ENCODE data around the gene NPBWR2. TPM values are rescaled to one million over a fixed set of nuclear protein-coding genes. Genes with fewer than 3 reads are reported as not detected.
"Not testable (repeated sequence)": the region's sequence is repeated elsewhere in the genome, so short reads cannot be mapped to it uniquely, and the experiment has no call there.

NPBWR2 gene
- total RNA-seq, 1 donor from 2014 or later: not detected

DNA sequence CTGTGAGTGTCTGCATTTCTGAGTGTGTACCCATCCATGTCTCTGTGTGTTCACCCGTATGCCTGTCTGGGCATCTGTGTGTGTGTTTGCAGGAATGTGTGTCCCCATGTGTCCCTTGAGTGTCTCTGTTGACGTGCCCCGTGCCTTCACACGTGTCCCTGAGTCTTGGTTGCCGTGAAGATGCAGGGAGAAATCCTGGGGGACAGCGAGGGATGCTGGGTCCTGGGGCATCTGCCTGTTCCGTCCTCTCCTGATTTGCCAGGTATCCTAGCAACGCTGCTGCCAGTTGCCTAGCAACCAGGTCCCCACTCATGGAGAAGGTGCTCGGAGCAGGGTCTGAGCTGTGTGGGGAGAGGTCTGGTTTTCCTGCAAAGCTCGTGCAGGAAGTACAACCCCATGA lies 17.2 kb downstream of the NPBWR2 start:
- no peak for DNase-seq (ENCODE audit: extremely low read depth, low read depth, low spot score)

DNA sequence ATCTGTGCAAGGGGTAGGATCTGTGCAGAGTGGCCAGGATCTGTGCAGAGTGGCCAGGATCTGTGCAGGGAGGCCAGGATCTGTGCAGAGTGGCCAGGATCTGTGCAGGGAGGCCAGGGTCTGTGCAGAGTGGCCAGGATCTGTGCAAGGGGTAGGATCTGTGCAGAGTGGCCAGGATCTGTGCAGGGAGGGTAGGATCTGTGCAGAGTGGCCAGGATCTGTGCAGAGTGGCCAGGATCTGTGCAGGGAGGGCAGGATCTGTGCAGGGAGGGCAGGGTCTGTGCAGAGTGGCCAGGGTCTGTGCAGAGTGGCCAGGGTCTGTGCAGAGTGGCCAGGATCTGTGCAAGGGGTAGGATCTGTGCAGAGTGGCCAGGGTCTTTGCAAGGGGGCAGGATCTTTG lies 18.8 kb downstream of the NPBWR2 start:
- DNase-seq (ENCODE audit: extremely low read depth, low read depth, low spot score): not testable (repeated sequence)

DNA sequence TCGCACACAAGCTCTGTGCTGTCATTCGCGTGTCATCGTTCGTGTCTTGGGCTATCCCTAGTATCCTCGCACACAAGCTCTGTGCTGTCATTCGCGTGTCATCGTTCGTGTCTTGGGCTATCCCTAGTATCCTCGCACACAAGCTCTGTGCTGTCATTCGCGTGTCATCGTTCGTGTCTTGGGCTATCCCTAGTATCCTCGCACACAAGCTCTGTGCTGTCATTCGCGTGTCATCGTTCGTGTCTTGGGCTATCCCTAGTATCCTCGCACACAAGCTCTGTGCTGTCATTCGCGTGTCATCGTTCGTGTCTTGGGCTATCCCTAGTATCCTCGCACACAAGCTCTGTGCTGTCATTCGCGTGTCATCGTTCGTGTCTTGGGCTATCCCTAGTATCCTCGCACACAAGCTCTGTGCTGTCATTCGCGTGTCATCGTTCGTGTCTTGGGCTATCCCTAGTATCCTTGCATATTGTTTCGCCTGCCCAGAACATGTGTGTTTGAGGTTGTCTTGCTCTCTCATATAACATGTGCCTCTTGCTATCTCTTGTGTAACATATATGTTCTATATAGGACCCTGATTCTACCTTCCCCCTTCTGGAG lies 20.0 kb downstream of the NPBWR2 start:
- not testable (repeated sequence) for DNase-seq (ENCODE audit: extremely low read depth, low read depth, low spot score)

DNA sequence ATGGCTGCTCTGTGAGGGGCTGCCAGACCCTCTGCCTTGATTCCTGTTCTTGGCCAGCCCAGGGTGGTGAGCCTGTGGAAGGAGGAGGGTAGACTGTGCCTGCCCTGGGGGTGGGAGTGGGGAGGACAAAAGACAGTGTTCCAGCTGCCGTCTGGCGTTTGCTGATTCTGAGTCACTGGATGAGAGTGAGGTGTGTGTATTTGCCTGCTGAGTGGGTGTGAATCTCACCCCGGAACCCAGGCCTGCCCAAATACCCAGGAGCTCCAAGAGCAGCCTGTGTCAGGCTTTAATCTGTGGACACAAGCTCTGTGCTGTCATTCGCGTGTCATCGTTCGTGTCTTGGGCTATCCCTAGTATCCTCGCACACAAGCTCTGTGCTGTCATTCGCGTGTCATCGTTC lies 20.6 kb downstream of the NPBWR2 start:
- no peak for DNase-seq (ENCODE audit: extremely low read depth, low read depth, low spot score)

DNA sequence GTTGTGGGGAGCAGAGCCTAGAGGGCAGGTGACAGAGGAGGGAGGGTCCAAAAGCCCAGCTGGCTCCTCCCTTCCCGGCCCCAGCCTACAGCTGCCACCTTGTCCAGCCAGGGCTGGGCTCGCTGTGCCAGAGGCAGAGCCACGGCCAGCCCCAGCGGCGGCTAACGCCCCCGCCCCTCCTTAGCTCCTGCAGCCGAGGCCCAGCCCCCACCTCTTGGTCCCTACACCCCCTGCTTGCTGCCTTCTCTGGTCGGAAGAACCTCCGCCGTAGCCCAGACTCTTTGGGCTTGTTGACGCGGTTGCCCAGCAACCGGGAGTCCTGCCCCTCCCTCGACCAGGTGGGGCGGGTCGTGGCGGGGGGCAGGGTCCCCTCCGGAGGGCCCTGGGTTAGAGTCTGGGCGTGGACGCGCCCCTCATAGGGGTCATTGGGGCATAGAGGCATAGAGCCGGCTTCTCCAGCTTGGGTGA lies 22.6 kb downstream of the NPBWR2 start:
- DNase-seq (ENCODE audit: extremely low read depth, low read depth, low spot score): no peak

DNA sequence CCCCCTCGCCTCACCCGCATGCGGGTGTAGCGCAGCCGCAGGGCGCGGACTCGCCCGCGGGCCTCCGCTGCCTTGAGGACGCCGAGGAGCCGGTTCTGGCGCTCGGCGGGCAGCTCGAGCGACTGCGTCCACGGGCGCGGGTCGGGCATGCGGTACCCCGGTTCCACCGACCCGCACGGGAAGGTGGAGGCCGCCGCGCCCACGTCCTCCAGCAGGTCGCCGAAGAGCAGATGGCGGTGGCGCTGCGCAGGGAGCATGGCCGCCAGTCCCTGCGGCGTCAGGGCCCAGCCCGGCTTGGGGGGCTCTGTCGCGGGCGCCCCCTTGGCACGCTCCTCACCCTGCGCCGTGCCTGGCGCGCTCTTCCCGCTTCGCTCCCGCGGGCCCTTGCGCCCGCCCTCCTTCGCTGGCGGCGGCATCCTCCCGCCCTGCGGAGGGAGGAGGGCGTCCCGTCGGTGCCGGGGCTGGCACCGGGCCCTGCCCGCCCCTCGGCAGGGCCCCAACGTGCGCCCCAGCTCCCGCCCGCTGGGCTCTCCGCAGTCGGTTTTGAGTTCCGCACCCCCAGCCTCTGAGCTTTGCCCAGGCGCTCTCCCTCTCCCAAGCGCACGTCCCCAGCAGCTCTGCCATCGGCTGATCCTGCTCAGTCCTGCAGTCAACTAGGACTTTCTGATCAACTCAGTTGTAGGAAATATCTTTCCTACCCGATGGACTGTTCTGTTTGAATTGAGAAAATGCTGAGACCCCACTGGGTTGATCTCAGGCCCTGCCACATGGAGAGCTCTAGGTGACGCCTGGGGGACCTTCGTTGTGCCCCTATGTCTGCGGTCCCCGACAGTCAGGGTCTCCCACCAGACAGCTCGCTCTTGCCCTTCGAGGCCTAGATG lies 23.3 kb downstream of the NPBWR2 start, which contains the start of gene LKAAEAR1:
LKAAEAR1 (minus strand) TSS at position 595 of the 881 bp plus-strand sequence; CDS start at position 416, 179 bp downstream.
- no peak for DNase-seq (ENCODE audit: extremely low read depth, low read depth, low spot score)

DNA sequence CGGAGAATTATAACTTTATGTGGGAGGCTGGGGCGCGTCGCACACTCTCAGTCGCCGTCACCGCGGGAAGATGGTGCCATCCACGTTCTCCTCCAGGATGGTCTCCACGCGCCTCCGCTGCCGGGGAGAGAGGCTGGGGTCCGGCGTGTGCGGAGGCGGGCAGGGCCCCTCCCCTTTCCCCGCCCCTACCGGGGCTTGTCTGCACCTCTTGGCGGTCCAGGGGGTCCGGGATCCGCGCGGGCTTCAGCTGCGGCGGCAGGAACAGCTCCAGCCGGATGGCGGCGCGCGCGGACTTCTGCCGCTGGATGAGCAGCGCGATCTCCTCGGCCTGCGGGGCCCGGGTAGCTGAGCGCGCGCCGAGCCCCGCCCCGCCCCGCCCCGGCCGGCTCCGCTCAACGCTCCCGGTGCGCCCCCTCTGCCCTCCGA lies 24.0 kb downstream of the NPBWR2 start:
- DNase-seq (ENCODE audit: extremely low read depth, low read depth, low spot score): no peak

DNA sequence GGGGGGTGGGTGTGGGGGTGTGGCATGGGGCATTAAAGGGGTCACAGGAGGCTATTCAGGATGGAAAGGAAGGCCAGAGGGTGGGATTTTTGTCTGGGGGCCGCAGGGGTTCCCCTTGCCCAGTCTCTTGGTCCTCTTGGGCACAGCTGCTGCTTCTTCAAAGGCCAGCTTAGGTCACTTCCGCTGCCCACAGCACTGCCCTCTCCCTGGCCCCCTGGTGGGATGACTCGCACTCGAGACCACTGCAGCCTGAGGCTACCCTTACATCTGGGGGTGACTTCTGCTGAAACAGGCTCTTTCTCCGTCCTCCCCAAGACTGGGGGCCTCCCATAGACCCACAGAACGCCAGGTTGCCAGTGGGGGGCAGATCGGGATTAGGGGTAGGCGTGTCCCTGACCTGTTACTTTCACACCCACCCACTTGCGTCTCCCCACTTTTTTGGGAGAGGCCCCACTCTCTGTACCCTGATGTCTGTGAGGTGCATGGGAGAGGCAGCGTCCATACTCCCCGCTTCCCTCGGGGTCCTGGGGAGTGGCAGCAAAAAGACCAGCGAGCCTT lies 24.5 kb downstream of the NPBWR2 start:
- DNase-seq (ENCODE audit: extremely low read depth, low read depth, low spot score): no peak

DNA sequence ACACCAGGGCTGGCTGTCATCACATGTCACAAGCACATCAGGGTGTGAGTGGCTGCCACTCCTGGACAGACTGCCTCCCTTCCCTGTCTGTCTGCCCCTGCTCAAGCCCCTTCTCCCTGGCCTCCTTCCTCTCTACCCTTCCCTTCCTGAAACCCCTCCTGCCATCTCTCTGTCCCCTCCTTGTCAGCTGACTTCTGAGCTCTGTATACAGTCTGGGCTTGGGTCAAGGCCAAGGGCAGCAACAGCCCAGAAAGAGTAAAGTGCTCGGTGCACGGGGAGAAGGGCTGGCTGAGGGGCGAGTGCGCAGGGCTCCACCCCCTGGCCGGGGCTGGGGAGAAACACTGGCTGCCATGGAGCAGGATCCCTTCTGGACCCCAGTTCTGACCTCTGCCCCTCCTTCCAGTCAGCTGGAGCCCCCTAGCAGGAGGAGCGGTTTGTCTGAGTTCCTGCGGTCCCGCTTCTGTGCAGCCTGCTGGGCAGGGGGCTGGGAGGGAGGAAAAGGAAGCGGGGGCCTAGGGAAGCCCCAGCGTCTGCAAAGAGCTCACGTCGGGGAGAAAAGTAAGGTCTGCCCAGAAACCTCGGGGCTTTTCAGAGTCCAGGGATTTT lies 25.1 kb downstream of the NPBWR2 start:
- no peak for DNase-seq (ENCODE audit: extremely low read depth, low read depth, low spot score)

DNA sequence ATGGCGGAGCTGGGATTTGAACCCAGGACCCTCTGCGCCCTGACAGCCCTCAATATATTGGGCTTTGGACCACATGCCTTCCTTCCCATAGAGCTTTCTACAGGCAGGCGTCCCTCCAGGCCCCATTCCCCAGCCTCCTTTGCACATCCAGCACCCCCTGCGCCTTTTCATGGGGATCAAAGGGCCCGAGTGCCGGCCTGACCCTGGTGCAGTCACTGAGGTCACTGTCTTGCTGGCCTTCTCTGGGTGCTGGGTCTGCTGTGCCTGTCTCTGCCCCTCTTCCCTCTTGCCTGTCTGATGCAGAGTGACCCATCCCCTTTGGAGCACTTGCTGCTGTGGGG lies 25.8 kb downstream of the NPBWR2 start:
- no peak for DNase-seq (ENCODE audit: extremely low read depth, low read depth, low spot score)

DNA sequence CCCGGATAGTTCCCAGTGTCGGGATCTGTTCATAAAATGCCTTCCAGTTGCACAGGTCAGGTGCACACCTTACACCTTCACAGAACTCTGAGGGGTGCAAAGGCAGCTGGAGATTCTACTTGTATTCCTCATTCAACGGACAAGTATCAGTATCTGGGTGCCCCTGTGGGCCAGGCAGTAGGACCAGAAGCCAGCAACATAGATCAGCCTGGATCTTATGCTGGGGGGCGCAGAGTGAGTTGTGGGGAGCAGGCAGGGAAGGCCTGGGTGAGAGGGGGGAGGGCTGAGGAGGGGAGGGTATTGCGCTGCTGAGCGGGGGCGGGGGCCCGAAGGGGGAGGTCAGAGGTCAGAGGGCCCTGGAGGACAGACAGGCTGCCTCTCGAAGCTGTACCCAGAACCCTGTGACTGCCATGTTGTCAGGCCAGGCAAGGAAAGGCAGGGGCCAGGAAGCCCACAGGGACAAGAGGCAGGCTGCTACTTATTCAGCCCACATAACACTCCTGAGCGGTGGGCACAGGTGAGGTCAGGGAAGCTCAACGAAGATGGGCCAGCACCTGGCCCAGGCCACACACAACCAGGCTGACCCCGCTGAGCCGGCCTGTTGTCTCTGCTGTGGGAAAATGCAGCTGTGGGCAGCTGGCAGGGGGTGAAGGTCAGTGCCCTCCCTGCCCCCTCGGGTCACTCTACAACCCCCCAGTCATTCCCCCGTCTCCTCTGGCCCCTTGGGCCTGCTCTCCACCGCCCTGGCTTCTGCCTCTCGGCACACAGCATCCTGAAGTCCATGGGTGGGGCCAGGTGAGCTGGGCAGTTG lies 26.3 kb downstream of the NPBWR2 start:
- no peak for DNase-seq (ENCODE audit: extremely low read depth, low read depth, low spot score)

DNA sequence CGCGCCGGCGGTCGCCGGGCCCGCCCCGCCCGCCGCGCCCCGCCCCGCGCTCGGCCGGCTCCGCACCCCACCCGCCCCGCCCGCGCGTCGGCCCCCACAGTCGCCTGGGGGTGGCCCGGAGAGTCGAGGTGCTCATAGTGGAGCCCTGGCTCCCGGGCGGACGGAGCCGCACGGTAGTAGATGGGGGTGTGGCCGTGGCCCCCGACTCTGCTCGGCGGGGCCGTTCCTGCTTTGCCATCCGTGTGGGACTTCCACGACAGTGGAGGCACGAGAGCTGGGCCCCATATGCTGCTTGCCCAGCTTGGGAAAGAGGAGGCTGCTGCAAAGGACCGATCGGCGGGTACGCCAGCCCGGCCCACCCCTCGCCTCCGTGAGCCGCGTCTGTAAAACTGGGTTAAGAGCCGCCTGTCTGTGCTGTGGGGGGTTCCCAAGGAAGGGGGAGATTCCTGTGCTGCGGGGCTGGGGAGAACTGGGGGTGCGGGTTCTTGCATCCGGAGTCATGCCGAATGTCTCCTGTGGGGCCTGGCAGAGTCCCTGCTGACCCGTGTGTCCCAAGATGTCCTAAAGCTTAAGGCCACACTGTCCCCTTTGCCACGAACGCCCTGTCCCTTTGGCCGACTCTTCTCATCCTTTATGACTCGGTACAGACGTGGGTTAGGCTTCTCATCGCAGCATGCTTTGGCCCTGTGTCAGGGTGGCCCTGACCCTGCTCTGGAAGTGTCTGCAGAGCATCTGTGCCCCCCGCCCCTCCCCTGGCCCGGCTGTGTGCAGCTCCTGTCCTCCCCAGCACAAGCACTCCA lies 27.2 kb downstream of the NPBWR2 start, which contains the start of gene OPRL1:
OPRL1 (plus strand) TSS at position 70 of the 800 bp plus-strand sequence. CDS start 12,639 bp downstream, outside the sequence.
- no peak for DNase-seq (ENCODE audit: extremely low read depth, low read depth, low spot score)

DNA sequence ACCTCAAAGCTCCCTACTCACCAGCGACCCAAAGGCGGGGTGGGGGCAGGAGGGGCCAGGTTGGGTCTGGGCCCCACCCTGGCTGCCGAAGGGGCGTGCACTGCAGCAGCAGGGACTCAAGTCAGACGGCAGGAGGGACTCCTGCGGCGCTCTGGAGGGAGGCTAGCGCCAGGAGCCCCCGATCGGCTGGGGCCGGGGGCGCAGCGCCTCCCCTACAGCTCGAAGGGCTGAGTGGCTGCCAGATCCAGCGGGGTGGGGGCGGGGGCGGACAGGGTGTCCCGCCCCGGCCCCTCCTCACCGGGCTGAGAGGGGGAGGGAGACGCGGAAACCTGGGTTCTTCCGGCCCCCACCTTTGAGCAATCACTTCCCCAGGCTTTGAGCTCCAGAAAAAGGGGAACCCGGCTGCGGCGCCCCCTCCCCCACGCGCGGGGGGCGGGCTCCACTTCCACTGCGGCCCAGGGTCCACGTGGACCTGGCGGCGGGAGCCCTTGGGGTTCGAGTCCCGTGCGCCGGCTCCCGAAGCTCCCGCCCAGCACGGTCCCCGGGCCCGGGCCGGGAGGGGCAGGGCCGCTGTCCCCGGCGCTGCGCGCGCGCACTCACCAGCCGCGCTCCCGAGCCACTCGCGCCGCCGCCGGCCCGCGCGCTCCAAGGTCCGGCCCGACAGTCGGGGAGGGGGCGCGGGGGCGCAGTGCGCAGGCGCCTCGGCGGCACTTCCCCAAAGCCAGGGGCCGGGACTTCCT lies 27.9 kb downstream of the NPBWR2 start, which contains the start of gene RGS19:
RGS19 (minus strand) TSS at position 246 of the 740 bp plus-strand sequence. CDS start 2,632 bp downstream, outside the sequence.
- DNase-seq (ENCODE audit: extremely low read depth, low read depth, low spot score): no peak

DNA sequence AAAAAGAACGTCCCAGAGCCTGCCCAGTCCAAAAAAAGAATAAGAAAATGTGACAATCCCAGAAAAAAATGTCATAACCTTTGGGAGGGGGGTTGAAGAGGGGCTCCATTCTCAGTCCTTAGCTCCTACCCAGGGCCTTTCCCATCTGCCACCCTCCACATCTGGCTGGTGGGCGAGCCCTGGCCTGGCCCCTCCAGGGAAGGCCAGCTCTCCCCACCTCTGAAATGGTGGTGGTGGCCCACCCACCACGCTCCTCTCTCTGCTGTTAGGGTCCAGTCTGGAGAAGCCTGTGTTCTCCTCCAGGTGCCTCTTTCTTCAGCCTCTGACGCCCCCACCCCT lies 28.5 kb downstream of the NPBWR2 start:
- no peak for DNase-seq (ENCODE audit: extremely low read depth, low read depth, low spot score)

DNA sequence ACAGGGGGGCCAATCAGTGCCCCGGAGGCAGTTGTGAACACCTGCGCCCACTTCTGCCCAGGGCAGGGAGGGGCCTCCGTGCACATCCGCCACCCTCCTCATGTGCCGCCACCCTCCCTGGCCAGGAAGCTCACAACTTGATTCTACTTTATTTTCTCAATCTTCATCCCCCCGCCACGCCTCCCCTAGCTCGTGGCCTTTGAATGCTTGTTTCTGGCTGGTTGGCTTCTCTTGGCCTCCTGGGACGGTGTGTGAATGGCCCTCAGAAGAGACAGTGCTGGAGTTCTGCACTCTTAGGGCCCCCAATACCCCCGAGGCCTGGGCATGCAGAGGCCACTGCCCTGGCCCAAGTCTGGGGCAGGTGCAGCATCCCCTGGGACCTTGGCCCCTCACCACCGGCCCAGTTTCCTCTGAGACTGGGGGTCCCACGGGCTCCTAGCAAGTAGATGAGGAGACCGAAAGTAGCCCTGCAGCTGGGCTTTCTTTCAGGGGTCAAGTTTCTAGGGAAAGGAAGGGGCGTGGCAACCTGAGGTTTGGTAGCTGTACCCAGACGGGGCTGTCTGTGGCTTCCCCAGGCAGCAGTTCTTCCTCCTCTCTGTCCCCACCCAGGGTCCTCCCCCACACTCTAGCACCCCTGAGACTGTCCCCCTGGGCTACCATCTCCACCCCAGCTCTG lies 29.4 kb downstream of the NPBWR2 start:
- no peak for DNase-seq (ENCODE audit: extremely low read depth, low read depth, low spot score)

DNA sequence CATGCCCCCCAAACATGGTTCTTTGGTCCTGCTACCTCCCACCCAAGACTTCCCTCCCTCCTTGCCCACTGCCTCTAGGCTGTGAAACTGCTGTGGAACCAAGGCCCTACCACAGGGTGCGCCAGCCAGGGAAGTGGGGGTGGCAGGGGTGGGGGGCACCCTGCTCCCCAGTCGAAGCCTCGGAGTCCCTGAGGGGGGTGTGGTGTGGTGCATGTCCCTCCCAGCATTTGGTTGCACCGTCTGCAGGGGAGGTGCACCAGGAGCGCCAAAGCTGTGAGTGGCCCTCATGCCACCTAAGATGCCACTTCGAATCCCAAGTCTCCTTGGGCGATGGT lies 29.9 kb downstream of the NPBWR2 start:
- no peak for DNase-seq (ENCODE audit: extremely low read depth, low read depth, low spot score)

DNA sequence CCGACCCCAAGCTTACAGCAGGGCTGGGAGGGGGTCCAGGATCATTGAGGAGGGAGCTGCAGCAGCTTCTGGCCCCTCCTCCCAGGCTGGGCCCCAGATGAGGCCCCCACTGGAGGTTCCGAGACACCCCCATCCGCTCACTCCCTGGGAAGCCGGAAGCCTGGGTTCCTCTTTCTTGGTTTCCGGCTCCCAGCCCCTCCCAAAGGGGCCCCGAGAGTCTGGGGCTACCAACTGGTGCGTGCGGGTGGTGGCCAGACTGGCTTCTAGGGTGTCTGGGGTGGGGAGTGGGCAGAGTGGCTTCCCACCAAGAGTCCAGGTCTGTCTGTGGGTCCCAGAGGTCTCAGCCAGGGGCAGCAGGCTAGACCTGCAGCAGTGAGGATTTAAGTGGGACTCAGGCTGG lies 30.3 kb downstream of the NPBWR2 start:
- DNase-seq (ENCODE audit: extremely low read depth, low read depth, low spot score): no peak

Measured in glomerular endothelial cell (primary cell).